Myometrial cell (primary cell): Measurements from ENCODE around the gene ADGRD1. TPM values are rescaled to one million over a fixed set of nuclear protein-coding genes. Genes with fewer than 3 reads are reported as not detected.

ENCODE experiments used
- total RNA-seq: library from RNA; depleted of rRNA; stranded (reverse); fragments of >200 nt; gene quantifications from 2 replicates; pipeline ENCODE4 v1.2.3, GENCODE V29; 2015

The ADGRD1 gene
- not detected in 2 replicates for total RNA-seq

DNA sequence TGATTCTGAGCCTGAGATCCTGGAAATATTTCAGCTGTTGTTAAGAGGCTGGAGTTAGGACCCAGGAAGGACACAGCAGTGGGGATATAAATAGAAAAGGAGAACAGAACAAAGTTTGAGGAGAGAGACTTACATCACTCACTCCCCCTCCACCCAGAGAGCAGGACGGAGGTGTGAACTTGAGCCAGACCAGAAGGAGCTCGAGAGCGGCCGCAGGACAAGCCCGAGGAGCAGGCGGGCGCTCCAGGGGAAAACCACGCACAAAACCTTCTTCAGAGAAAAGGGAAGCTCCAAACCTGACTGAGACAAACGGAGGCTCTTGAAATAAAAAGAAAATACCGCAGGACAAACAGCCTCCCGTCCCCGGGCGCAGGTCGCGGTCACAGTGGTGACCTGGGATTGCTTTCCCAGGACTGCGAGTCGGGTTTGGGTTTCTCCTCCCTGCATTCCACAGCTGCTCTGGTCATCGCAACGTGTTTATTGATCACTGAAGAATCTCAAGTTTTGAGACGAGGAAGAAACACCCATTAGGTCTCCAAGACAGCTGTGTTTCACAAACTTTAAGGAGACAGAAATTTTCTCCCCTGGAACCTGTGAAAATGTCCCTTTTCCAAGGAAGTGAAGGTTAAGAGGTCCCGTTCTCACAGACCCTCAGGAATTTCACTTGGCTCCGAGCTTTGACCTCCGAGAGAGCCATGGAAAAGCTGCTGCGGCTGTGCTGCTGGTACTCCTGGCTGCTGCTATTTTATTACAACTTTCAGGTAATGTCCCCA is at the start of gene ADGRD1:
Gene ADGRD1, plus strand, starts transcription at position 137 of the 773 bp plus-strand sequence. Its CDS starts 559 bp downstream, at position 696.

Other genes with a start within 250 kb of the ADGRD1 start
- not detected in 2 replicates for gene RIMBP2, start 237.6 kb upstream of the ADGRD1 start, total RNA-seq
- gene STX2, start 114.7 kb upstream of the ADGRD1 start, total RNA-seq: 32.3 and 48.2 TPM in 2 replicates
- 460 and 522 TPM in 2 replicates for gene RAN, start 81.8 kb upstream of the ADGRD1 start, total RNA-seq